BE2C (cell line): ENCODE results near the gene BORCS6.

ENCODE experiments used
- DNase-seq: peaks from one replicate; pipeline ENCODE4 v3.0.0-alpha.2; 2020
- H3K27me3 ChIP-seq: fragments of 250-450 bp; sonication (Bioruptor Pico); 2 replicates; pipeline ENCODE4 v1.5.1; 2020; ENCODE audit warnings: mild to moderate bottlenecking
- H3K36me3 ChIP-seq: fragments of 250-450 bp; sonication (Bioruptor Pico); 2 replicates; pipeline ENCODE4 v1.5.1; 2020; ENCODE audit warnings: mild to moderate bottlenecking
- H3K4me1 ChIP-seq: fragments of 250-450 bp; sonication (Bioruptor Pico); 2 replicates; pipeline ENCODE4 v1.5.1; 2020
- H3K4me3 ChIP-seq: 2 replicates; pipeline ENCODE4 v1.5.1; 2011; ENCODE audit warnings: low read depth, low read length
- H3K9me3 ChIP-seq: fragments of 250-450 bp; sonication (Bioruptor Pico); 2 replicates; pipeline ENCODE4 v1.5.1; 2020
- TF ChIP-seq, protein P1 (sequence below): IDR thresholded peaks from 2 replicates; pipeline ENCODE4 v1.5.1; 2012; ENCODE audit warnings: mild to moderate bottlenecking, low read depth, low read length

Gene BORCS6

DNA sequence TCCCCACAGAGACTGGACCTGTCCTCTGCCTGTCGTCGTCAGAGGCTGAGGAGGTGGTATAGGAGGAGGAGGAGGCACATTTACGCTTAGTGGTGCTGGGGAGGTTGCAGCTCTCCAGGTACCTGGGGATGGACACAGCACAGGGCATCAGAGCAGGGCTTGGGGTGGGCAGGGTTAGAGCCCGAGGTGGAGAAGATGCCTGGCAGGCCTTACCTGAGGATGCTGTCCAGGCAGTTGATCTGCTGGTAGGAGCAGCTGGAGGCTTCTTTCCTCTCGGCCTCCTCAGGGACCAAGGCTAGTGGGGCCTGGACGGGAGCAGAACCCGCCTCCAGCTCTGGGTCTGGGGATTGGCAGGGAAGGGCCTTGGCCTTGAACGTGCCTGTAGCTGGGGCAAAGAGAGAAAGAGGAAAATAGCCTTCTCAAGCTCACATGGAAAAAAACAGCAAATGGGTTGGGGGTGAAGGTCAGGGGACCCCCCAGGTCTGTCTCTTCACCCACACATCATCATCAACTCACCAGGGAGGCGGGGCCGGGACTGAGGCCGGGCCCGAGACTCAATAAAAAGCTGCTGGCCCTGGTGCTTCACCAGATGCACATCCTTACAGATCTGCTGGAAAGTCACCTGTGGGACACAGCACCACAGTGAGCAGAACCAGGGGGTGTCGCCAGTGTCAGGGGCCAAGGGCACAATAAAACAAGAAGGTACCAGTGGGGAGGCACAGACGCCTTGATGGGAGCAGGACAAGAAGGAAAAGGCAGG, 43.4 kb downstream of the BORCS6 start:
- H3K9me3 ChIP-seq, result no peaks in the 10 kb centered on the region
- H3K4me3 ChIP-seq, result no peak overlapping the region
- H3K27me3 ChIP-seq, result no peaks in the 10 kb centered on the region
- H3K36me3 ChIP-seq, result peaks cover 24% of the 10 kb centered on the region
- TF ChIP-seq, protein P1, sequence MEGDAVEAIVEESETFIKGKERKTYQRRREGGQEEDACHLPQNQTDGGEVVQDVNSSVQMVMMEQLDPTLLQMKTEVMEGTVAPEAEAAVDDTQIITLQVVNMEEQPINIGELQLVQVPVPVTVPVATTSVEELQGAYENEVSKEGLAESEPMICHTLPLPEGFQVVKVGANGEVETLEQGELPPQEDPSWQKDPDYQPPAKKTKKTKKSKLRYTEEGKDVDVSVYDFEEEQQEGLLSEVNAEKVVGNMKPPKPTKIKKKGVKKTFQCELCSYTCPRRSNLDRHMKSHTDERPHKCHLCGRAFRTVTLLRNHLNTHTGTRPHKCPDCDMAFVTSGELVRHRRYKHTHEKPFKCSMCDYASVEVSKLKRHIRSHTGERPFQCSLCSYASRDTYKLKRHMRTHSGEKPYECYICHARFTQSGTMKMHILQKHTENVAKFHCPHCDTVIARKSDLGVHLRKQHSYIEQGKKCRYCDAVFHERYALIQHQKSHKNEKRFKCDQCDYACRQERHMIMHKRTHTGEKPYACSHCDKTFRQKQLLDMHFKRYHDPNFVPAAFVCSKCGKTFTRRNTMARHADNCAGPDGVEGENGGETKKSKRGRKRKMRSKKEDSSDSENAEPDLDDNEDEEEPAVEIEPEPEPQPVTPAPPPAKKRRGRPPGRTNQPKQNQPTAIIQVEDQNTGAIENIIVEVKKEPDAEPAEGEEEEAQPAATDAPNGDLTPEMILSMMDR, result no peak
- no peaks in the 10 kb centered on the region for H3K4me1 ChIP-seq
- DNase-seq, result no peak

DNA sequence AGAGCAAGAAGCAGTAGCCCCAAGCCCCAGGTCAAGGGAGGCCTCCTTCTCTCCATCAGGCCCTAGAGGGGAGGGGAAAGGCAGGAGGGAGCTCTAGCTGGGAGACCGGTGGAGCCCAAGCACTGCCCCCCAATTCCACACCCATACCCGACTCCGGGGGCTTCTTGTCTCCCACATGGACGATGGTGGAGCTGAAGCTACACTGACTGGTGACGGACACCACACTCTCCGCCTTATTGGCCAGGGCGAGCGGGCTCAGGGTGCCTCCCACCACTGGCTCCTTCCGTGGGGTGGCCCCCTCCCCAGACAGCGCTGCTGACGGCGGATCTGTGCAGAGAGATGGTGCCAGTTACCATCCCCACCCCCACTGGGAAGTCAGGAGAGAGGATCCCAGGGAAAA, 44.2 kb downstream of the BORCS6 start:
- no peak overlapping the region for H3K4me3 ChIP-seq

DNA sequence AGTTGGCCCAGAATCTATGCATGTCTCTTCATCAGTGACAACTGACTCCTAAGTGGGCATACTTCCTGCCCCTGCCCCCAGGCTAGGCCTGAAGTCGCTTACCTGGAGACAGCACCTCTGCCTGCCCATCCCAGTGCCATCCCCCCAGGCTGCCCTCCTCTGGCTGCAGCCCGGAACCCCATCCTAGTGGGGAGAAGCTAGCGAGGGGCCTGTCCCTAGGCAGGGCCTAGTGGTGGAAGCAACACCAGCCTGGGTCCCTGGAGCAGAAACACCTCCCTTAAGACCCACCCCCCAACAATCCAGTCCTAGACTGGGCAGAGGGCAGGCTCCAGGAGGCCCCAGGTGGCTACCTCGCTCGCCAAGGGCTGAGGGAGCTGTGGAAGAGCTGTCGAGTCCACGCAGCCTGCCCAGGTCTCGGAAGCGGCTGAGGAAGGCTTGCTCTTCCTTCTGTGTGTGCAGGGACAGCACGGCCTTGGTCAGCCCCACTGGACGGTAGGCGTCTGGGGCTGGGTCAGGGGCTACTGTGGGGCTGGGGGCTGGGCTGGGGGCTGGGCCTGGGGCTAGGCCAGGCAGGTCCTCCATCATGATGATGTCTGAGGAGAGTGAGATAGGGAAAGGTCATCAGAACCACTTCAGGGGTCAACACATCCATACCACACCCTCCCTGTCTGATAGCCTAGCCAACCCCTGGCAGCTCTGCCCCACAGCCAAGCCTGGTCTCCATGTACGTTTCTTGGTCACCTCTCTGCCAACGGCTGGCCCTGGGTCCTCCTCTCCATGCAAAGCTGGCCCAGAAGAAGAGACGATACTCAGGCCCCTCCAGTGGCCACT, 45.4 kb downstream of the BORCS6 start:
- TF ChIP-seq, protein P1, result no peak
- Histone ChIP-seq H3K4me3 (no peak overlapping the region), H3K4me1 (no peaks in the 10 kb centered on the region), H3K27me3 (no peaks in the 10 kb centered on the region), H3K36me3 (peaks cover 19% of the 10 kb centered on the region), H3K9me3 (no peaks in the 10 kb centered on the region)
- DNase-seq, result no peak

More for the DNA sequence above, 44.2 kb downstream of the BORCS6 start:
- TF ChIP-seq, protein P1, result no peak
- no peaks in the 10 kb centered on the region for H3K27me3 ChIP-seq
- H3K4me1 ChIP-seq, result no peaks in the 10 kb centered on the region
- peaks cover 24% of the 10 kb centered on the region for H3K36me3 ChIP-seq
- H3K9me3 ChIP-seq, result no peaks in the 10 kb centered on the region
- DNase-seq, result no peak

DNA sequence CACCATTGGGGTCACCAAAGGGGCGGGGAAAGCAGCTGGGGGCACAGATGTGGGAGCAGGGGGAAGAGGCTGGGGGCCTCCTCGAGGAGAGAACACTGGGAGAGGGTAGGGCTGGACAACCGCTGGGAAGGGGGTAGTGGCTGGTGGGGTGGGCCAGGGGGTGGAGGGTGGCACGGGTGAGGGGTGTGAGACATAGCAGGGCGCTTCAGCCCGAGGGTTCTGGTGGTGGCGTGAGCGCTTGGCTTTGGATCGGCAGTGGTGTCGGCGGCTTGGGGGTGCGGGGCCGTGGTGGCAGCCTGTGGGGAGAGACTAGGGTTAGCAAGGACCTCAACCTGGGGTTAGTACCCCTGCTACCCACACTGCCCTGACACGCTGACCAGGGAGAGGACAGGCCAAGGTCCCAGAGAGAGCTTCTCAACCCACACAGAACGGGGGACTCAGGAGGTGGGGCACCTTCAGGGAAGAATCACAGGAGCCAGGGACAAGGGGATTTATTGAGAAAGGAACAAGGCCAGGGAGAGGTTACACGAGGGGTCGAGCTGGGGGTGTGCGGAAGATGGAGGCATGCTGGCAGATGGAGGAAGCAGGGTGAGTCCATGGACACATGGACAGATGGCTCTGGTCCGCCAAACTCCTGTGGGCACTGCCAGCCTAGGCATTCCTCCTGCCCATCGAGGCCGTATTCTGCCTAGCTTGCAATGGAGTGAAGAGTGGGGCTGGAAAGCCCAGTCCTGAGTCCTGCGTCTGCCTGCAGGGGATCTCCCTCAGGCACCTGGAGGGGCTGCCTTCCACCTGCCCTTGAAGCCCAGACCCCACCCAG, 46.2 kb downstream of the BORCS6 start:
- no peak for DNase-seq
- TF ChIP-seq, protein P1, result no peak
- H3K27me3 ChIP-seq, result no peaks in the 10 kb centered on the region
- H3K4me1 ChIP-seq, result no peaks in the 10 kb centered on the region
- no peaks in the 10 kb centered on the region for H3K9me3 ChIP-seq
- peaks cover 15% of the 10 kb centered on the region for H3K36me3 ChIP-seq
- no peak overlapping the region for H3K4me3 ChIP-seq

DNA sequence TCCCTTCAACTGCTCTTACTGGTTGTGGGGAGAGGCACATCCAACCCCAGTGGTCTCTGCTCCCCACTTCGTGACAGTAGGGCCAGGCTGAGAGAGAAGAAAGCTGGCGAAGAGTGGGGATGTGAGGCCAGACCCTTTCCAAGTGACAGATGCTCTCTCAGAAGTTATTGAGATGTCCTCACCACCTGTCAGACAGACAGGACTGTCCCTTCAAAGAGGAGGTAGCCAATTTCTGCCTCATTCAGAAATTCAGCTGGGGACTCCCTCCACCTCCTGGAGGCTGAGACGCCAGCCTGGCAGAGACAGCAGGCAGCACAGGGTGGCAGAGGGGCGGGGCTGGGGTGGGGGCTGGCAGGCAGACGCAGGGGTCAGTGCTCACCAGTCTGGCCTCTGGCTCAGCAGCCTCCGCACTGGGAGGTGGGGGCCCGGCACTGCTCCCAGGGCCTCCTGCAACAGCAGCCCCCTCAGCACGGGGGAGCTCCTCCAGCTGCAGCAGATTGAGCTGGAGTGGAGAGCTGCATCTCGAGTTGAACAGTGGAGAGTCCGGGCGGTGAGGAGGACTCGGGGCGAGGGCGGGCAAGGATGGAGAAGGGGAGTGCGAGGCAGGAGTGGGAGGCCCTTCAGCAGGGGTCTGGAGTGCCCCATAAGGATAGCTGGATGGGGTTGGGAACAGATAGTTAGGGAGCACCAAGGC, 46.9 kb downstream of the BORCS6 start:
- H3K36me3 ChIP-seq, result peaks cover 9% of the 10 kb centered on the region
- DNase-seq, result no peak
- TF ChIP-seq, protein P1, result no peak

More for the DNA sequence above, 46.9 kb downstream of the BORCS6 start:
- no peaks in the 10 kb centered on the region for H3K27me3 ChIP-seq
- H3K4me3 ChIP-seq, result no peak overlapping the region
- no peaks in the 10 kb centered on the region for H3K9me3 ChIP-seq
- H3K4me1 ChIP-seq, result no peaks in the 10 kb centered on the region
